ENCODE measurements around the gene MARK3.

- TF ChIP-seq EZH2 (IDR thresholded peaks at IDR 0.05; ENCODE audit: borderline replicate concordance, low read depth, low read length, severe bottlenecking), result no peak
- no peak for TF ChIP-seq CTCF (IDR thresholded peaks at IDR 0.05; ENCODE audit: borderline replicate concordance, extremely low read depth, low read length, poor library complexity, severe bottlenecking)
These were observed 104.4 kb downstream of the MARK3 start for GRCh38 chr14:103489621-103490020.

All from DND-41 (cell line).